GM19328 (cell line): ENCODE results near the gene COL6A5.

Source experiments
- ATAC-seq: cut with Tn5 transposase; IDR thresholded peaks from one replicate; pipeline ENCODE4 v1.9.1; 2021; ENCODE audit warnings: mild to moderate bottlenecking, moderate library complexity; ENCODE audit not compliant: unreplicated experiment

Gene COL6A5

GRCh38 chr3:130509008-130509407 lies 163.5 kb downstream of the COL6A5 start:
- ATAC-seq: no peak

GRCh38 chr3:130514681-130515080 lies 169.2 kb downstream of the COL6A5 start:
- no peak for ATAC-seq

GRCh38 chr3:130515755-130516154 lies 170.3 kb downstream of the COL6A5 start:
- no peak for ATAC-seq

- ATAC-seq: no peak
These were observed 171.4 kb downstream of the COL6A5 start, which contains the start of gene COL6A6 for GRCh38 chr3:130516645-130517512. Gene COL6A6, plus strand, starts transcription at chr3:130517177. Its CDS starts 43,188 bp downstream, at chr3:130560365.

- ATAC-seq: no peak
These were observed 172.1 kb downstream of the COL6A5 start for GRCh38 chr3:130517602-130518001.

GRCh38 chr3:130519754-130520153 lies 174.3 kb downstream of the COL6A5 start:
- no peak for ATAC-seq

- no peak for ATAC-seq
These were observed 176.9 kb downstream of the COL6A5 start for GRCh38 chr3:130522399-130522798.

- no peak for ATAC-seq
These were observed 182.0 kb downstream of the COL6A5 start for GRCh38 chr3:130527426-130527825.

- ATAC-seq: no peak
These were observed 182.6 kb downstream of the COL6A5 start for GRCh38 chr3:130528120-130528519.

GRCh38 chr3:130529486-130530215 lies 184.2 kb downstream of the COL6A5 start:
- no peak for ATAC-seq

GRCh38 chr3:130533247-130533646 lies 187.8 kb downstream of the COL6A5 start:
- no peak for ATAC-seq
